Panc1 (cell line): ENCODE measurements around the gene AQP12B. TPM values are rescaled to one million over a fixed set of nuclear protein-coding genes. Genes with fewer than 3 reads are reported as not detected.

Source experiments
- ATAC-seq: fragments of 200-7000 bp; cut with Tn5 transposase; 2 replicates; pipeline ENCODE4 v1.9.1; 2020; ENCODE audit warnings: mild to moderate bottlenecking, moderate library complexity
- BruUV-seq: library from RNA; stranded (reverse); fragments of 400-500 nt; replicated peaks from 2 replicates; lab custom pipeline; 2021; lab: Mats Ljungman, UMichigan
- CTCF ChIA-PET: fragments of 300-600 bp; sonication (Branson Sonifier 250); formaldehyde crosslinking; loops from one replicate; lab custom pipeline; 2022; ENCODE audit warnings: antibody characterized with exemption; lab: Charles Lee
- POLR2A ChIA-PET: fragments of 300-600 bp; sonication (Branson Sonifier 250); formaldehyde crosslinking; loops from one replicate; lab custom pipeline; 2022; ENCODE audit warnings: antibody characterized with exemption; lab: Charles Lee
- DNase-seq: peaks from one replicate; pipeline ENCODE4 v3.0.0-alpha.2; 2010; ENCODE audit warnings: low read depth, low spot score
- H3K27ac ChIP-seq: 2 replicates; pipeline ENCODE4 v1.5.1; 2011; ENCODE audit warnings: mild to moderate bottlenecking, low read length, inconsistent platforms
- H3K27me3 ChIP-seq: fragments of 200-500 bp; sonication (Bioruptor generic); 2 replicates; pipeline ENCODE4 v1.6.0; 2014; ENCODE audit warnings: low read length, inconsistent platforms; ENCODE audit not compliant: control insufficient read depth, insufficient read depth
- H3K36me3 ChIP-seq: fragments of 200-500 bp; sonication (Bioruptor generic); 2 replicates; pipeline ENCODE4 v1.5.1; 2014; ENCODE audit warnings: inconsistent platforms, mild to moderate bottlenecking, low read length, moderate library complexity; ENCODE audit not compliant: control insufficient read depth, insufficient read depth
- H3K4me1 ChIP-seq: 2 replicates; pipeline ENCODE4 v1.5.1; 2011; ENCODE audit warnings: inconsistent platforms, mild to moderate bottlenecking, low read length, moderate library complexity; ENCODE audit not compliant: control insufficient read depth, insufficient read depth
- H3K4me3 ChIP-seq, 2 experiments: 2 replicates each; pipeline ENCODE4 v1.5.1; 2011 to 2012; ENCODE audit warnings: low read depth in 2 of 2, low read length in 2 of 2, mild to moderate bottlenecking in 2 of 2, inconsistent platforms in 1 of 2, moderate library complexity in 1 of 2
- H3K9me3 ChIP-seq: fragments of 200-500 bp; sonication (Bioruptor generic); 2 replicates; pipeline ENCODE4 v1.5.1; 2014; ENCODE audit warnings: low read depth, mild to moderate bottlenecking, inconsistent platforms, low read length, moderate library complexity; ENCODE audit not compliant: control insufficient read depth, insufficient read depth
- CTCF ChIP-seq: fragments of 450-650 bp; IDR thresholded peaks from 2 replicates; pipeline ENCODE4 v1.5.1; 2017; ENCODE audit warnings: mild to moderate bottlenecking
- POLR2AphosphoS5 ChIP-seq: IDR thresholded peaks from 2 replicates; pipeline ENCODE4 v1.6.1; 2012; ENCODE audit warnings: mild to moderate bottlenecking, low read depth, low read length, moderate library complexity
- REST ChIP-seq, 2 experiments: IDR thresholded peaks; 2 replicates each; pipeline ENCODE4 v1.6.1; 2011 to 2012; ENCODE audit warnings: low read depth in 2 of 2, control low read depth in 1 of 2, low read length in 1 of 2, mild to moderate bottlenecking in 1 of 2, moderate library complexity in 1 of 2; ENCODE audit not compliant: insufficient read depth in 1 of 2
- SIN3A ChIP-seq: IDR thresholded peaks from 2 replicates; pipeline ENCODE4 v1.6.1; 2012; ENCODE audit warnings: low read depth, mild to moderate bottlenecking, low read length, moderate library complexity, borderline replicate concordance; ENCODE audit not compliant: insufficient read depth
- TCF7L2 ChIP-seq: IDR thresholded peaks from 2 replicates; pipeline ENCODE4 v1.6.1; 2011; ENCODE audit warnings: mild to moderate bottlenecking, low read depth, low read length, inconsistent platforms
- in situ Hi-C: cut with HindIII; loops from 2 replicates; pipeline ENCODE4 v1.10.0; 2016; ENCODE audit warnings: low sequenced_read_pairs, low pct_unique_long_range_greater_than_20kb
- intact Hi-C: fragments of 100-400 bp; cut with micrococcal nuclease; formaldehyde crosslinking; loops from one replicate; pipeline ENCODE4 v1.10.0; 2022; ENCODE audit not compliant: unreplicated experiment
- total RNA-seq: library from RNA; stranded (reverse); gene quantifications from one replicate; pipeline ENCODE4 v1.2.1, GENCODE V29; 2021; ENCODE audit not compliant: unreplicated experiment

Gene AQP12B
- total RNA-seq, 1 experiment from 2014 or later = not detected

- Histone ChIP-seq H3K4me3 (no peak overlapping the region), H3K27me3 (no peaks in the 10 kb centered on the region), H3K27ac (no peak overlapping the region), H3K9me3 (no peaks in the 10 kb centered on the region), H3K36me3 (no peaks in the 10 kb centered on the region), H3K4me1 (no peaks in the 10 kb centered on the region)
- CTCF ChIA-PET = no interaction called here
- BruUV-seq = no TSS peak
- intact Hi-C loops (no loop called here), in situ Hi-C loops (no loop called here)
- DNase-seq = no peak
- no peak for TF ChIP-seq REST (IDR thresholded peaks at IDR 0.05; ENCODE audit: insufficient read depth in 1 of 2, low read depth in 2 of 2, low read length in 1 of 2)
- no peak for TF ChIP-seq TCF7L2
- no peak for TF ChIP-seq SIN3A
- TF ChIP-seq POLR2AphosphoS5 = no peak
- no peak for TF ChIP-seq CTCF
- POLR2A ChIA-PET = no interaction called here
- no peak for ATAC-seq
Observed at GRCh38 chr2:240637901-240638345, 44.8 kb downstream of the AQP12B start.

- no peak overlapping the region for H3K4me3 ChIP-seq
- no peaks in the 10 kb centered on the region for H3K4me1 ChIP-seq
- in situ Hi-C loops = no loop called here
- H3K27ac ChIP-seq = no peak overlapping the region
- TF ChIP-seq SIN3A (no peak), REST (IDR thresholded peaks at IDR 0.05; ENCODE audit: insufficient read depth in 1 of 2, low read depth in 2 of 2, low read length in 1 of 2) (no peak), CTCF (no peak), TCF7L2 (no peak), POLR2AphosphoS5 (no peak)
- intact Hi-C loops = no loop called here
- ChIA-PET POLR2A (no interaction called here), CTCF (no interaction called here)
- H3K27me3 ChIP-seq = no peaks in the 10 kb centered on the region
- no TSS peak for BruUV-seq
- ATAC-seq (no peak), DNase-seq (no peak)
- no peaks in the 10 kb centered on the region for H3K9me3 ChIP-seq
- H3K36me3 ChIP-seq = no peaks in the 10 kb centered on the region
Observed at GRCh38 chr2:240637116-240637900, 45.4 kb downstream of the AQP12B start.
